ENCODE results near the gene MAPKAP1.

- TF ChIP-seq POLR2A (IDR thresholded peaks at IDR 0.05; ENCODE audit: extremely low read depth, insufficient read length) (no peak), MAX (IDR thresholded peaks at IDR 0.05; ENCODE audit: low read depth, low read length) (no peak)
- TF ChIP-seq, protein P1, sequence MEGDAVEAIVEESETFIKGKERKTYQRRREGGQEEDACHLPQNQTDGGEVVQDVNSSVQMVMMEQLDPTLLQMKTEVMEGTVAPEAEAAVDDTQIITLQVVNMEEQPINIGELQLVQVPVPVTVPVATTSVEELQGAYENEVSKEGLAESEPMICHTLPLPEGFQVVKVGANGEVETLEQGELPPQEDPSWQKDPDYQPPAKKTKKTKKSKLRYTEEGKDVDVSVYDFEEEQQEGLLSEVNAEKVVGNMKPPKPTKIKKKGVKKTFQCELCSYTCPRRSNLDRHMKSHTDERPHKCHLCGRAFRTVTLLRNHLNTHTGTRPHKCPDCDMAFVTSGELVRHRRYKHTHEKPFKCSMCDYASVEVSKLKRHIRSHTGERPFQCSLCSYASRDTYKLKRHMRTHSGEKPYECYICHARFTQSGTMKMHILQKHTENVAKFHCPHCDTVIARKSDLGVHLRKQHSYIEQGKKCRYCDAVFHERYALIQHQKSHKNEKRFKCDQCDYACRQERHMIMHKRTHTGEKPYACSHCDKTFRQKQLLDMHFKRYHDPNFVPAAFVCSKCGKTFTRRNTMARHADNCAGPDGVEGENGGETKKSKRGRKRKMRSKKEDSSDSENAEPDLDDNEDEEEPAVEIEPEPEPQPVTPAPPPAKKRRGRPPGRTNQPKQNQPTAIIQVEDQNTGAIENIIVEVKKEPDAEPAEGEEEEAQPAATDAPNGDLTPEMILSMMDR (IDR thresholded peaks at IDR 0.05; ENCODE audit: low read depth, low read length) = no peak
Measured at GRCh38 chr9:125460883-125461635, 245.9 kb downstream of the MAPKAP1 start.

Data from NB4 (cell line).